ENCODE results near the gene MAML2.

GRCh38 chr11:96310236-96310635 lies 32.8 kb downstream of the MAML2 start:
- TF ChIP-seq REST (IDR thresholded peaks at IDR 0.05; ENCODE audit: low read depth, low read length), result no peak
- TF ChIP-seq RCOR1 (IDR thresholded peaks at IDR 0.05; ENCODE audit: low read length), result no peak
- TF ChIP-seq CTCF (IDR thresholded peaks at IDR 0.05), result no peak
- TF ChIP-seq FOXM1 (IDR thresholded peaks at IDR 0.05; ENCODE audit: low read depth), result no peak

Data from SK-N-SH (cell line).